ENCODE data around the gene HPSE.

GRCh38 chr4:83308672-83309071 is 26.0 kb downstream of the HPSE start:
- no peak for TF ChIP-seq CTCF (IDR thresholded peaks at IDR 0.05; ENCODE audit: low read depth, low read length)
- no peak for TF ChIP-seq EZH2phosphoT487 (IDR thresholded peaks at IDR 0.05; ENCODE audit: low read depth)

Data from OCI-LY3 (cell line).